Islet precursor cell (in vitro differentiated cells): ENCODE data around the gene RHOG.
A peak's percentile ranks its signal among the peaks of the same experiment; 100 is the strongest.
"Not testable (repeated sequence)": the region's sequence is repeated elsewhere in the genome, so short reads cannot be mapped to it uniquely, and the experiment has no call there.

Experiments
- DNase-seq: peaks from one replicate; pipeline ENCODE4 v3.0.0-alpha.2; 2018

Gene RHOG

DNA sequence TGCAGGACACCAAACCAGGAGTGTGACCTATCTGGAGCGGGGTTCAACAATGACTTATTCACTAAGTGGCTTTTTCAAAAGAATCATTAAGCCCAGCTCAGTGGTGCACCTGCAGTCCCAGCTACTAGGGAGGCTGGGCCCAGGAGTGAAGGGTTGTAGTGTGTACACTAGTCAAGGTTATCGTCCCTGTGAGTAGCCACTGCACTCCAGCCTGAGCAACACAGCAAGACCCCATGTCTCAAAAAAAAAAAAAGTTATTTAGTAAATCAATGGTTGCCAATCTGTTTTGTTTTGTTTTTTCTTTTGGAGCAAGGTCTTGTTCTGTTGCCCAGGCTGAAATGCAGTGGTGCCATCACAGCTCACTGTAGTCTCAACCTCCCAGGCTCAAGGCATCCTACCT is 7.9 kb downstream of the RHOG start:
- no peak for DNase-seq

DNA sequence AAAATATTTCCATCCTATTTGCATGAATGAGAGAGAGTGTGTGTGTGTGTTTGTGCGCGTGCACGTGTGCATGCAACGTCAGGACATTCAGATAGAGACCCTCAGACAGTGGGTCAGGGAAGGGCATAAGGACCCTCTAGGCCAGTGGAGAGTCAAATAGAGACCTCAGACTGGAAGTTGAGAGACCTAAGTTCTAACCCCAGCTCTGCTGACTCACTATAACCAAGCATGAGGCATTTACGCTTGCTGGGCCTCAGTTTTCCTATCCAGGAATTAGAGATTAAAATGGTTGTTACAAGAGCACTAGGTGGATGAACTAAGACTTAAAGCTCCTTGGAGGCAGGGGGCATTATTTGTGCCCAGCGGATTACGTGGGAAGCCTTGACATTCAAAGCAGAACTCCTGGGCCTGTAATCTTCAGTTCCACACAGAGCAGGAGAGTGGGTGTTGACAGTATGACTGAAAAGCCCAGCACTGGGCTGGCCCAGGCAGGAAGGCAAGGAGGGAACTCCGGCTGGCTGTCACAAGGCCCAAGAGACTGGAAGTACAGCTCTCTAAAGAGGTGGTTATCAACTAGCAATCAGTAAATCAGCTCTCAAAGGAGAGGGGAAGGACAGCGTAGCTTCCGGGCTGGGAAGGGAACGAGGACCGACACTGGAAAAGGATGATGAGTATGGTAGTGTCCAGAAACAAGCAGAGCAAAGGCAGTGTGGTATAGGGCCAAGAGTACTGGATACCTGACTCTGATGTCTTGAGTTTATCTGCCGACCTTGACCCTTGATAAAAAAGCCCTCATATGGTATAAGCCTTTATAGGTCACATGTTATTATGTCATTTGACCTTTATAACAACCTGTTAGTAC is 9.2 kb downstream of the RHOG start:
- DNase-seq, result no peak

DNA sequence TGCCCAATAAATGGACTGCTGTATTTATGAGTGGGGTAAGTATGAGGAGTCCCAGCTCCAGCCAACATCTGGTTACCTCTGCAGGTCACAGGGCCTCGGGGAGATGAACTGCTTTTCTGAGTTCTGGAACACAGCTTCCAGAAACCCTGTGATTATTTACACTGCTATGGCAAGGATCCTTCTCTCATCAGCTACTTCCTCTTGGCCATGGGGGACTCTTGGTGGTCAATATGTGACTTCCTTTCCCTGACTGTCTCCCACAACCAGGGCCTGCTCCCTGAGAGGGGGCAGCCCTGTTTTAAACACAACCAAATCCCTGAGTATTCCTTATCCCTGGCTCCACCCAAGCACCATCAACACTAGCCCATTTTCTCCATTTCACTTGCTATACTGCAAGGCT is 10.0 kb downstream of the RHOG start:
- DNase-seq, result no peak

DNA sequence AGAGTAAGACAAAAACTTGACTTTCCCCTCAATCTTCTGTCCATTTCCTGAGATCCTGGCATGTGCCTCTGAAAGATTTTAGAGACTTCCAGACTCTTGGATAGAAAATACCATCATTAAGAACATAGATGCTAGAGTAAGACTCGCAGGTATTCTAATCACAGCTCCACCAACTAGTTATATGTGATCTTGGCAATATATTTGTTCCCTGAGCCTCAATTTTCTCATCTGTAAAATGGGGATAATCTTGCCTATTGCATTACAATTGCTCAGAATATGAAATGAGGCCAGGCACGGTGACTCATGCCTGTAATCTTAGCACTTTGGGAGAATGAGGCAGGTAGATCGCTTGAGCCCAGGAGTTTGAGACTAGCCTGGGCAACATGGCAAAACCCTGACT is 10.7 kb downstream of the RHOG start:
- DNase-seq, result no peak

DNA sequence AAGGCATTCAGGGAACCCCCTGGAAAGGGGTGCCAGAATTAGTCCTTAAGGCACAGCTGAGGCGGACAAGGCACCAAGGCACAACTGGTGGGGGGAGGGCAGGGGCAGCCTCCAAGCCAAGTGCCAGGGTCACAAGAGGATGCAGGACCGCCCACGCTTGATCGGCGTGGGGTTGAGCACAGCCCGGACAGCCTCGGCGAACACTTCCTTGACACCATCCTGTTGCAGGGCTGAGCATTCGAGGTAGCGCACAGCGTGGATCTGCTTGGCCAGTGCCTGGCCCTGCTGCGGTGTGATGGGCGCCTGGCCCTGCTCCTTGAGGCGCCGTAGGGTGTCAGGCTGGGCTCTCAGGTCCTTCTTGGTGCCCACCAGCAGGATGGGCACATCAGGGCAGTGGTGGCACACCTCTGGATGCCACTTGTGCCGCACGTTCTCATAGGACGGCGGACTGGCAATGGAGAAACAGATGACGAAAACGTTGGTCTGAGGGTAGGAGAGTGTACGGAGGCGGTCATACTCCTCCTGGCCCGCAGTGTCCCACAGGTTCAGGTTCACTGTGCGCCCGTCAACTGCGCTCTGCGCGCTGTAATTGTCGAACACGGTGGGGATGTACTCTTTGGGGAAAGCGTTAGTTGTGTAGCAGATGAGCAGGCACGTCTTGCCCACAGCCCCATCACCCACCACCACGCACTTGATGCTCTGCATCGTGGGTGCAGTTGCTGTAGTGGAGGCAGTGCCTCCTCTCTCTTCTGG is 13.1 kb downstream of the RHOG start:
- no peak for DNase-seq

DNA sequence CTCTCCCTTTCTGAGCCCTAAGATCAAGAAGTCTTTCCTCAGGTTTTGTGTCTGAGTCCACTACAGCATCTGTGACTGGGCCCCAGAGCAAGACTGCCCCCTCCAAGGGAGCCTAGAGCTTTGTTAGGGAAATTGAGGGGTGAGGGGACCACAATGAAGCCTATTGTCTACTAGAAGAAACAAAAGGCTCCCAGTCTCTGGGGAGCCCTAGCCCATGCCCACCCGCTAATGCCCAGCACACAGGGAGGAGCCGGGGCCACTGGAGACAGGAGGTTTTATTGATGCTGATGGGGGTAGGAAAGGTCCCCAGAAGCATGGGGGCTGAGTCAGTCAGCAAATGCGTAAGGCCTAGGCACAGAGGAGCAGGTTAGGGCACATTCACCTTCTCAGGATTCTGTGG is 14.0 kb downstream of the RHOG start:
- no peak for DNase-seq

DNA sequence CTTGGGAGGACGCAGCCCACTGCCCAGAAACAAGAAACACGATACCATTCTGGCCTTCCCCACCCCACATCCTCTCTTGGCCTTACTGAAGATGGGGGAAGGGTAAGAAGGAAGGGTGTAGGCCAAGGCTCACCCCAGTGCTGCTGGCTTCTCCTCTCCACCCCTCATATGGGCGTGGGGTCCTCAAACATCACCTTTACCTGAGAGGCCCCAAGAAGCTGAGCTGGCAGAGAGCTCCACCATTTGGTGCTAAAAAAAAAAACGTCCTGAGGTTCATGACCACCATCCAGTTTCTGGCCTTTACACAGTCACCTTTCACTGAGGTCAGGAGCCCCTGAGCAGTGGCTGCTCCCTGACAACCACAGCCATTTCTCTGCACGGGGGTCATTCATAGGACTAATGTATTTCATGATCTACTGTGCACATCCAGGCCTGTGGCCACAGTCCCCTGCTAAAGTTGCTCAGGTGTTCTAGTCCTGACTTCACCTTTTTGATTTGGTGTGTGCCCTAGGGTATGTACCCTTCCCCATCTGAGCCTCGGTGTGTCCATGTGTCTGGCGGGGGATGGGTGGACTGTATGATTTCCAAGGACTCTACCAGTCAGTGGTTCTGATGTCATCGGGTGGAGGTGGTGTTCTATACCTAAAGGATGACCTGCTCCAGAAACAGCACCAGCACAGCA is 15.1 kb downstream of the RHOG start:
- no peak for DNase-seq

DNA sequence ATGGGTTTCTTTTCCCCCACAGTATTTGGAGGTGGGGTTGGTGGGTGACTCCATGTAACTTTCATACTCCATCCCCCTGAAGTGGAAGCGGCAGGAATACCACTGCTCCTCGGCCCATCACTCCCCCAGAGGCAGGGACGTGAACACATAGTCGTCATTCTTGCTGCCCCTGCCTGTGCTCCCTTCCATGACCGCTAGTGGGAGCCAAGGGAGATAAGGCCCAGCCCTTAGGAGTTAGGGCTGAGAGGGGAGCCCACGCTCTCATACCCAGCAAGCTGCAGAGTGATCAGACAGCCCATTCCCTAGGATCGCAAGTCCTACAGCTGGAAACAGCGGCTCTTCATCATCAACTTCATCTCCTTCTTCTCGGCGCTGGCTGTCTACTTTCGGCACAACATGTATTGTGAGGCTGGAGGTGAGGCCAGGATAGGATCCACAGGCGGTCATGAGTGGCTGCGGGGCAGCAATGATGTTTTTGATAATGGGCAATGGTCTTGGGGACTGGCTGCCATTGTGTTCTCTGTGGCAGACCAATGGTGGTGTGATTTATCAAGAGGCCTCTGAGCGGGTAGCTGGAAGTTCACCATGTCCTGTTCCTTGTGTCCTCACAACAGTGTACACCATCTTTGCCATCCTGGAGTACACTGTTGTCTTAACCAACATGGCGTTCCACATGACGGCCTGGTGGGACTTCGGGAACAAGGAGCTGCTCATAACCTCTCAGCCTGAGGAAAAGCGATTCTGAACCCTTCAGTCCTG is 15.9 kb downstream of the RHOG start:
- DNase-seq, result peak; percentile 93

DNA sequence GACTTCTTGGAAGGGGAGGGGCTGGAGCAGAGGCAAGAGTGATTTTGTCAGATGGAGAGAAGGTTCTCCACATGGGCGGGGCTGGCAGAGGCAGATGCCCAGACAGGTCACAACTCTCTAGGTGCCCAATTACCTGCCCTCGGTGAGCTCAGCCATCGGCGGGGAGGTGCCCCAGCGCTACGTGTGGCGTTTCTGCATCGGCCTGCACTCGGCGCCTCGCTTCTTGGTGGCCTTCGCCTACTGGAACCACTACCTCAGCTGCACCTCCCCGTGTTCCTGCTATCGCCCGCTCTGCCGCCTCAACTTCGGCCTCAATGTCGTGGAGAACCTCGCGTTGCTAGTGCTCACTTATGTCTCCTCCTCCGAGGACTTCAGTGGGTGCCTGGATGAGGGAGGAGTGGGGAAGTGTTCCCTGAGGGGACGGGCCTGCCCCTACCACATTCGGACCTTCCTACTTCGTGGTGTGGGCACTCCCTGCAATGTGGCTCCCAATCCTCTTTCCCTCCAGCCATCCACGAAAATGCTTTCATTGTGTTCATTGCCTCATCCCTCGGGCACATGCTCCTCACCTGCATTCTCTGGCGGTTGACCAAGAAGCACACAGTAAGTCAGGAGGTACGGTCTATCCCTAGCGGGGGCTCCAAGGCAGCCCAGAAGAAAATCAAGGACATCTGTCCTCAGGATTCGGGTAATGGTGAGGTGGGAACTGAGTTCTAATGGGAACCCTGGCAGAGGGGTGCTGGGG is 16.8 kb downstream of the RHOG start:
- DNase-seq, result no peak

DNA sequence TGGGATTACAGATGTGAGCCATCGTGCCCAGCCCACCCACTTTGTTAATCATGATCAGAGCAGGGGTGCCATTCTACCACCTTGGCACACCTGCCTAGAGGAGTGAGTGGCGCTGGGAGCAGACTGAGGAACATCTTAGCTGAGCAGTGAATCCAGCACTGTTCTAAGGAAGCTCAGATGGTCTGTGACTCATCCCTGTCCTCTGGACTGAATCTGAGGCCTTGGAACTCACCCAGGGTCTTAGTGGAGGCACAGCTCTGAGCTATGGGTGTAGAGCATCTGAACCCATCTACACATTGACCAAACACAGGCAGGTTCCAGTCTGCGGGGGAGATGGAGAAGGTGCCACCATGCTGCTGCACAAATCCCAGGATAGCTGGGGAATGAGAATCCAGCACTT is 17.5 kb downstream of the RHOG start:
- DNase-seq, result no peak

DNA sequence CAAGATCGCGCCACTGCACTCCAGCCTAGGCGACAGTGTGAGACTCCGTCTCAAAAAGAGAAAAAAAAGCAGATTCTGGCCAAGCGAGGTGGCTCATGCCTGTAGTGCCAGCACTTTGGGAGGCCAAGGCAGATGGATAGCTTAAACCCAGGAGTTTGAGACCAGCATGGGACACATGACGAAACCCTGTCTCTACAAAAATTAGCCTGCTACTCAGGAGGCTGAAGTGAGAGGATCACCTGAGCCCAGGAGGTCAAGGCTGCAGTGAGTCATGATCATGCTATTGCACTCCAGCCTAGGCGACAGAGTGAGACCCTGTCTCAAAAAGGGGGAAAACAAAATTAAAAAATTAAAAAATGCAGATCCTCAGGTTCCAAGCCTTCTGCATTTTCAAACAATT is 18.4 kb downstream of the RHOG start:
- DNase-seq, result no peak

DNA sequence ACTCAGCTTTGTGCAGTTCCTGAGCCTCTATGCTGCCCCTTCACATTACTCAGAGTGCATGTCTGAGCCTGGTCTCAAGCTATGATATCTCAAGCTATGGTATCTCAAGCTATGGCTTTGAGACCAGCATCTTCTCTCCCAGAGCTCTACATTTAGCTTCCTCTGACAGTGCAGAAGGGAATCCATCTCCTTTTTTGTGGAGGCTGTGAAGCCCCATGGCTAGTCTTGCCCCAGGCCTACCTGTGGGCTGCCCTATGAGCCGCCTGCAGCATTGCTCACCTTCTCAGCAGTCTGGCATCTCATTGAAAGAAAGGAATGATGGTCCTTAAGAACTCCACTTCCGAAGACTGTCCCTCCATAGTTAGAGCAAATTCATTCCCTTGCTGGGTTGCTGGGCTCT is 19.8 kb downstream of the RHOG start:
- no peak for DNase-seq

DNA sequence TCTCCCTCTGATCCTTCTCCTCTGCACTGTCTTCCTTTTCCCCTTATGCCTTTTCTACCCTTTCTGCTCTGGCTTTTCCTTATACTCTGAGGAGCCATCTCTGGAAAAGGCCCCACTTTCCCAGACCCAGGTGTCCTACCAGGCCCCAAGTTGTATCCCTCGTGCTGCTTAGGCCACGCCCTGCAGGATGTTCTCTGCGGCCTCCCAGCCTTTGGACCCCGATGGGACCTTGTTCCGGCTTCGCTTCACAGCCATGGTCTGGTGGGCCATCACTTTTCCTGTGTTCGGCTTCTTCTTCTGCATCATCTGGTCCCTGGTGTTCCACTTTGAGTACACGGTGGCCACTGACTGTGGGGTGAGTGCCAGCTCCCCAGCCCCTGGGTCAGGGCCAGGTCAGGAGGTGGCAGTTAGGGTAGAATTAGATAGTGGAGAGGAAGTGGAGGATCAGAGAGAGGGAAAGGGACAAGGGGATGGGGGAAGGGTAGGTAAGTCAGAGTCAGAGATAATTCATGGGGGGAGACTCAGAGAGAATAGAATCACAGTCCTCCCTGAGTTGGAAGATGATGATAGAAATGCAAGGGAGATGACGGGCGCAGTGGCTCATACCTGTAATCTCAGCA is 23.5 kb downstream of the RHOG start:
- DNase-seq, result peak; percentile 40

DNA sequence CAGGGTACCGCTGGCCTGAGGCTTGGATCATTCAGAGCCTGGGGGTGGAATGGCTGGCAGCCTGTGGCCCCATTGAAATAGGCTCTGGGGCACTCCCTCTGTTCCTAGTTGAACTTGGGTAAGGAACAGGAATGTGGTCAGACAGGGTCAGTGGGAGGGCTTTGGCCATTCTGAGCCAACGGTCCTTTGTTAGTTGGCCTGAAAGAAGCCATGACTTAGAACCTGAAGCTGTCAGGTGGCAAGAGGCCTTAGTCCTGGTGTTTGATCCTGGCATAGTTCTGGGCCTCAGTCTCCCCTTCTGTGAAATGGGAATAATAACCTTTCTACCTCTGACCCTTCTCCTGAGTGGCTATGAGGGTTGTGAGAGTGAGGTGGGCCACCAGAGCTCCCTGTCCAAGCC is 24.1 kb downstream of the RHOG start:
- DNase-seq, result peak; percentile 68

DNA sequence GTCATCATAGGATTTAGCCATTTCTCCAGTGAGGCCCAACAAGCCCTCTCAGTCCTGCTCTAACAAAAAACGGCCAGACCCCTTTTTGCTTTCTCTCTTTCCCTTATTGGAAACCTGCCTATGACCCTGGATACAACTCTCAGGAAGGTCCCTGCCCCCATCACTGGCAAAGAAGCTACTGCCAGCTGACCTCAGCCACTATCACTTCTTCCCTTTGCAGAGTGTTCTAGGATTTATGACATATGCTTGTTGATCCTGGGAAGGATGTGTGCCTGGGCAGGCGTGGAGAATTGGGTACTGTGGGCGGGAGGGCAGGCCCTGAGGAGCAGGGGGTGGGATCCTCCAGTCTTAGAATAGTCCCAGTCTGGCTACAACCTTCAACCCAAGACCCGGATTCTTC is 24.9 kb downstream of the RHOG start:
- DNase-seq, result peak; percentile 43

DNA sequence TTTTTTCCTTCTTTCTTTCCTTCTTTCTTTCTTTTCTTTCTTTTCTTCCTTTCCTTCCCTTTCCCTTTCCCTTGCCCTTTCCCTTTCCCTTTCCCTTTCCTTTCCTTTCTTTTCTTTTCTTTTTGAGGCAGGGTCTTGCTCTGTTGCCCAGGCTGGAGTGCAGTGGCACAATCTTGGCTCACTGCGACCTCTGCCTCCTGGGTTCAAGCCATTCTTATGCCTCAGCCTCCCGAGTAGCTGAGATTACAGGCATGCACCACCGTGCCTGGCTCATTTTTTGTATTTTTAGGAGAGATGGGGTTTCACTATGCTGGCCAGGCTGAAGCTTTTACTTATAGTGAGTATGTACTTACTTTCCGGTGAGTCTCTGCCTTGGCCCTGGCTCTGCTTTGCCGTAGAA is 25.9 kb downstream of the RHOG start:
- DNase-seq, result not testable (repeated sequence)

DNA sequence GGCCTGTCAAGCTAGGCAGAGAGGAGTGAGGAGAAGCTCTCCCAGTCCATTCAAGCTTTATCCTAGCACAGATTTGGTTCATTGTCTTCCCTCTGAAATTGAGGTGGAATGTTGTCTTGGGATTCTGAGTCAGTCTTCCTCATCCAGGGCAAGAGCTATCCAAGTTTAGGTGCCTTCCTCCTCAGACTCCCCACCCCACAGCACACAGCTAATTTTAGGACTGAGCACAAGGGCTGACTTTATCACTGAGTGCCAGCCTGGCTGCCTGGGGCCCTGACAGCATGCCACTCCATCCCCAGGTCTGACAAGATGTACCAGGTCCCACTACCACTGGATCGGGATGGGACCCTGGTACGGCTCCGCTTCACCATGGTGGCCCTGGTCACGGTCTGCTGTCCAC is 29.8 kb downstream of the RHOG start:
- no peak for DNase-seq

DNA sequence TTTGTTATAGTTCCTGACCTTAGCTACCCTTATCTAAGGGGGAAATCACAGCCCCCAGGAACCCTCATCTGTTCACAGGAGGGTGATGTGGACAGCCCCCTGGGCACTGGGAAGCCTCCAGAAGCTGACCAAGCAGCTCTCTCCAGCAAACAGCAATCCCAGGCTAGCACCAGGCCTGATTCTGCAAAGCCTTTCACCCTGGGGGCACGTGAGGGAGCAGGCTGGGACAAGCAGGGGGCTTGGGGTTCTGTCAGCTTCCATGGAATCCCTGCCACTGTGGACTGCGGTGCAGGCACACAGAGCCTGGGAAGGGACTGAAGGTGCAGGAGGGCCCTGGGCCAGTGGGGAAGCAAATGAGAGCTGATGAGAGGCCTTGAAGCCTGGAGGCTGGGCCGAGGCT is 30.3 kb downstream of the RHOG start:
- DNase-seq, result no peak

DNA sequence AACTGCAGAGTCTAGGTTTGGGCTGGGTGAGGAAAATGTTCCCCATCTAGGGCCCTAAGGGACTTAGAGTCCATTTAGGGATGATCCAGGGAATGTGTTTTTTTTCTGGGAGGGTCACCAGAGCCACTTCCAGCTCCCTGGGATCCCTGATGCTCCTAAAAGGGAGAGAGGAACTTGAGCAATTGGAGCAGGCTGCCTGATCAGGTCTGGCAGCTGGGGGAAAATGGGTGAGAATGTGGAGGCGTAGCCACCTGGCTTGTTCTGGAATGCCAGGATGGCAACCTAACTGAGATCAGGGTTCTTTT is 31.2 kb downstream of the RHOG start:
- DNase-seq, result no peak

DNA sequence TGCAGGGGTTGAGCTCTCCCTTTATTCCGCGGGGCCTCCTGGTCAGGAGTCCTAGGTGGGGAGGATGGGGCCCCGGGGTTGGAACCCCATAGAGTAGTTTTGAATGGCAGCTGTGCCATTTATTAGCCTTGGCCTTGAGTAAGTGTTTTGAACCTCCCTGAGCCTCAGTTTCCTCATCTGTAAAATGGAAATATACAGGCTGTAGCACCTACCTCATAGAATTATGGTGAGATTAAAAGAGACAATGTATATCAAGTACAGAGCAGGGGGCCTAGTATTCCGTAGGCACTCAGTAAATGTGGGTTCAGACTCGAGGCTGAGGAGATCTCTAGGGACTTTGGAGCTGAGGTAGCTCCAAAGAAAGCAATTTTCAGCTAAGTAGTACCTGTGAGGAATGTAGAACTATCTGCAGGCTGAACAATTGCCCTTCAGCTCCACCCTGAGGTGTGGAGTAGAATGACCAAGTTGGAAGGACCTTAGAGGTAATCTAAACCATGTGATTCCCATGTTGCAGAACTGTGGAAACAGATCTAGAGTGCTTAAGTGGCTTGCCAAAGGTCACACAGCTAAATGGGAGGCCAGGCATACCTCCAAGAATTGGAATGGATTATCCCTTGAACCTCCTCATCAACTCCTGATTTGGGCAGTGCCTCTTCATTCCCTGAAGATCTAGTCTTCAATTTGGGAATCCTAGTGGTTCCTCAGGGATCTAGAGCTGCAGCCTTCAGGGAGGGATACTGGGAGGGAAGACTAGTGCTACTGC is 31.7 kb downstream of the RHOG start:
- DNase-seq, result peak; percentile 76
